ENCODE data around the gene CAPN11.

GRCh38 chr6:44158770-44159228 is at the start of gene CAPN11:
- no peak for TF ChIP-seq POLR2A (IDR thresholded peaks at IDR 0.05)
- TF ChIP-seq CTCF (IDR thresholded peaks at IDR 0.05) = no peak
